Urinary bladder (tissue), 4 donors: ENCODE data around the gene DNM3. TPM values are rescaled to one million over a fixed set of nuclear protein-coding genes. Genes with fewer than 3 reads are reported as not detected.

Source experiments
- DNase-seq: peaks from one replicate; pipeline ENCODE4 v3.0.0-alpha.2; 2015; ENCODE audit errors: extremely low spot score
- H3K27ac ChIP-seq: one replicate; pipeline ENCODE4 v1.5.1; 2013; ENCODE audit warnings: low read depth, mild to moderate bottlenecking, moderate library complexity
- H3K36me3 ChIP-seq: one replicate; pipeline ENCODE4 v1.6.1; 2013; ENCODE audit warnings: mild to moderate bottlenecking, moderate library complexity; ENCODE audit not compliant: insufficient read depth
- H3K4me1 ChIP-seq: one replicate; pipeline ENCODE4 v1.6.1; 2013; ENCODE audit warnings: mild to moderate bottlenecking, moderate library complexity; ENCODE audit not compliant: insufficient read depth
- H3K4me3 ChIP-seq: one replicate; pipeline ENCODE4 v1.5.1; 2013; ENCODE audit warnings: low read depth, low read length
- WGBS: extraction: QIAGEN DNeasy Blood & Tissue Kit; methylation state at CpG from one replicate; pipeline ENCODE4 v1.1.7; 2013; 5-methylcytosine and 5-hydroxymethylcytosine counted together
- polyA plus RNA-seq: library from polyadenylated mRNA; stranded (reverse); fragments of 200-250 nt; gene quantifications from one replicate; pipeline ENCODE4 v1.2.3, GENCODE V29; 2013
- total RNA-seq: library from RNA; depleted of rRNA; stranded (reverse); fragments of >200 nt; gene quantifications from one replicate; pipeline ENCODE4 v1.2.3, GENCODE V29; 2014
- donor health status: healthy with polysubstance abuse.
- donor health status: healthy.

DNM3 gene
- total and polyA plus RNA-seq, 2 donors: 3.2 to 11.7 TPM

DNA sequence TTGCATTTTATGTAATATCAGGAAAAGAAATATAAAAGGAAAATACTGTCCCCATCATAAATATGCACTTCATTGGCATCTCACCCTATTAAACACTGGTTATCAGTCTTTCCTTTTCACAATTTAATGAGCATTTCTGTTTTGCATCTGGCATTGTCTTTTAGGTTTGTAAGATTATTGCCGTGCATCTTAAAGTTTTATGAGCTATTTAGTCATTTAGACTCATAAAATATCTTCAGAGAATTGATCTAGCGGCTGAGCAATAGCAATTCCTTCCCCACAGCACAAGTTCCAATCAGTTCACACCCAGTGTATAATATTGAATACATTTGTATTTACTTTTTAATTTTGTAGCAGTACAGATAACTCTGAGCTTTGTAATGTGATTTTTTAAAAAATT is 466.8 kb downstream of the DNM3 start:
- H3K27ac ChIP-seq: no peak overlapping the region
- H3K4me1 ChIP-seq: no peaks in the 10 kb centered on the region
- DNase-seq: no peak
- H3K36me3 ChIP-seq: no peaks in the 10 kb centered on the region
- WGBS: 33% methylated on average over 2 of the region's 2 CpGs
- no peak overlapping the region for H3K4me3 ChIP-seq

DNA sequence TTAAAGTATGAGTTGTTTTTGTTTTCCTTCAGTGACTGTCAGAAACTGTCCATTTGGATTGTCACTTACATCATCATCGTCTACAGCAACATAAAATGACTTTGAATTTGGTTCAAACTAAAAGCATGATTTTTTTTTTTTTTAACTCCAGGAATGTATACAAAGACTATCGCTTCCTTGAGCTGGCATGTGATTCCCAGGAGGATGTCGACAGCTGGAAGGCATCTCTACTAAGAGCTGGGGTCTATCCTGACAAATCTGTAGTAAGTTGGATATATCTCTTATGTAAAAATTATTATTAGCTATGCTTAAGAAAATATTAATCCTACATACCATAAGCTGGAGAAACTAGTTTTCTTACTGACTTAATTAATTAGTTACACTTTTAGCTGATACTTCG is 467.3 kb downstream of the DNM3 start:
- no peak for DNase-seq
- no peaks in the 10 kb centered on the region for H3K4me1 ChIP-seq
- 43% methylated on average over 4 of the region's 4 CpGs for WGBS
- no peaks in the 10 kb centered on the region for H3K36me3 ChIP-seq
- H3K4me3 ChIP-seq: no peak overlapping the region
- no peak overlapping the region for H3K27ac ChIP-seq

- Histone ChIP-seq H3K4me1 (no peaks in the 10 kb centered on the region), H3K4me3 (no peak overlapping the region), H3K27ac (no peak overlapping the region), H3K36me3 (no peaks in the 10 kb centered on the region)
- 53% methylated on average over 6 of the region's 6 CpGs for WGBS
- DNase-seq: no peak
Measured at GRCh38 chr1:172320733-172321132, 479.4 kb downstream of the DNM3 start.

DNA sequence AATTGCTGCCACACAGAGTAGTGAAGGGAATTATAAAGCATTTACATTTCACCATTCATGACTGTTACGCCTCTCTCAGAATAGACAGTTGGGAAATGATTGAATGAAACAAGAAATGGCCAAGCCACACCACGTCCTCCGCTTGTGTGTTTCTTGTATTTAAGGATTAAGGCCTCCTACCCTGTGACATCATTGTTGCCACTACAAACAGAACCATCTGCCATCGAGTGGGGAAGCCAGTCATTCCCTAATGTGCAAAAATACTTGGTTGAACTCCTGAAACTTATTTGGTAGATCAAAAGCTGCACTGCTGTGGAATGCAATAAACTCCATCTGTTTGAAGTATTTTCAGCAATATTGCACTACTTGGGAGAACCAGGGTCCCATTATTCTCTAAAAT is 480.2 kb downstream of the DNM3 start:
- H3K4me3 ChIP-seq: no peak overlapping the region
- DNase-seq: no peak
- H3K36me3 ChIP-seq: no peaks in the 10 kb centered on the region
- no peaks in the 10 kb centered on the region for H3K4me1 ChIP-seq
- no peak overlapping the region for H3K27ac ChIP-seq
- 44% methylated on average over 4 of the region's 4 CpGs for WGBS

- Histone ChIP-seq H3K27ac (no peak overlapping the region), H3K36me3 (no peaks in the 10 kb centered on the region), H3K4me1 (no peaks in the 10 kb centered on the region), H3K4me3 (no peak overlapping the region)
- DNase-seq: peak; percentile 42
- WGBS: 29% methylated on average over 13 of the region's 13 CpGs
Measured at GRCh38 chr1:172322219-172323061, 481.1 kb downstream of the DNM3 start.

- H3K4me1 ChIP-seq: no peaks in the 10 kb centered on the region
- no peak for DNase-seq
- H3K36me3 ChIP-seq: no peaks in the 10 kb centered on the region
- no peak overlapping the region for H3K4me3 ChIP-seq
- H3K27ac ChIP-seq: no peak overlapping the region
- 56% methylated on average over 1 of the region's 1 CpG for WGBS
Measured at GRCh38 chr1:172323686-172324085, 482.4 kb downstream of the DNM3 start.

- no peak overlapping the region for H3K27ac ChIP-seq
- no peak for DNase-seq
- no peak overlapping the region for H3K4me3 ChIP-seq
- WGBS: 83% methylated on average over 5 of the region's 5 CpGs
- no peaks in the 10 kb centered on the region for H3K36me3 ChIP-seq
- H3K4me1 ChIP-seq: no peaks in the 10 kb centered on the region
Measured at GRCh38 chr1:172324086-172324485, 482.8 kb downstream of the DNM3 start.

DNA sequence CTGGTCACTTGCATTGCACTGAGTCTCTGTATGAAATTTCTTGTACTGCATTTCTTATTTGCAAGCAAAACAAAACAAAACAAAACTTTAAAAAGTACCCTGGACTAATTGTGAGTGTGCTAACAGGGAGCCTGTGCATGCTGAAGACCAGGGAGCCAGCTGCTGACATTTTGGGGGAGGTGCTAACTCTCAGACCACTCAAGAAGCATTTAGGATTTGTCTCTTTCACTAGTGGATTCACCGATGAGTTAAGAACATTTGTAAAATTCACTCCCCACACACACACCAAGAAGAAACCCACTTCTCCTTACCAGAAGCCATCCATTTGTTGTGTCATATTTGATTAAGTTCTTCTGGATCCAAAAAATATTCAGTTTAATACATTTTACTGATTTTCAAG is 483.5 kb downstream of the DNM3 start:
- Histone ChIP-seq H3K4me1 (no peaks in the 10 kb centered on the region), H3K36me3 (no peaks in the 10 kb centered on the region), H3K4me3 (no peak overlapping the region), H3K27ac (no peak overlapping the region)
- 73% methylated on average over 1 of the region's 1 CpG for WGBS
- no peak for DNase-seq

DNA sequence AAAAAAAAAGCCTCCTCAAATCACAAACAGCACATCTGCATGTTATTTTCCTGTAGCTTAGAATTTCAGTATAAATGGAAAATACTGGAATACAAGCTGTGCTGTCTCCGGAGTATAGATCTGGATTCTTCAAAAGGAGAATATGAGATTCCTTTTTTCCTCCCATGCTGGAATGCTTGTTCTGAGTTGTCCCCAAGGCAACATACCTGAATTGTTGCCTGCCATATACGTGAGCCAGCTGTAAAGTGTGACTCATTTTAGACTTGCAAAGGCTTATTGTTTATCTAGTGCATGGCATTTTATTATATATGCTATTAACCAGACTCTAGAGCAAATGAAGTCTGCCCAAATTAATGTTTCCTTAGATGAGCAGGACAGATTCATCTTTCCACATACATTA is 484.2 kb downstream of the DNM3 start:
- WGBS: 43% methylated on average over 2 of the region's 2 CpGs
- no peaks in the 10 kb centered on the region for H3K36me3 ChIP-seq
- DNase-seq: no peak

DNA sequence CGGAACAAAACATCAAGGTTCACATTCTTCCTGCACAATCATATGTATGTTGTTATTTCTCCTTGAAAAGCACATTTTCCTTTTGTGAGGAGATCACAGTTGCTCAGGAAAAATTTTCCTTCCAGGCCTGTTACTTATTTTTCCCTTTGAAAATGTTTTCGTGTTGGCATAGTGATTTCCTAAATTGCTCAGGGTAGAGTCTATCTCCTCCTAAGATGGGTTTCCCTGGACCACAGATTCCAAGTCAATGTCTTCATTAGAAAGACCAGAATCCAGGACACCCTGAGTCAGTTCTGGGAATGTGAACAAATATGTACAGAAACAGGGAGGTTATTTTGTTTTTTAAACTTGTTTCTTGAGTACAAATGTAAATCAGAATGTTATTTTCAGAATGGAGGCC is 484.8 kb downstream of the DNM3 start:
- no peaks in the 10 kb centered on the region for H3K4me1 ChIP-seq
- no peak for DNase-seq
- H3K4me3 ChIP-seq: no peak overlapping the region
- no peak overlapping the region for H3K27ac ChIP-seq
- H3K36me3 ChIP-seq: no peaks in the 10 kb centered on the region
- 95% methylated on average over 2 of the region's 2 CpGs for WGBS

More for the DNA sequence above, 484.2 kb downstream of the DNM3 start:
- Histone ChIP-seq H3K4me1 (no peaks in the 10 kb centered on the region), H3K27ac (no peak overlapping the region), H3K4me3 (no peak overlapping the region)

GRCh38 chr1:172328266-172328665 is 487.0 kb downstream of the DNM3 start:
- WGBS: 95% methylated on average over 4 of the region's 4 CpGs
- no peak overlapping the region for H3K4me3 ChIP-seq
- no peak for DNase-seq
- no peaks in the 10 kb centered on the region for H3K36me3 ChIP-seq
- H3K27ac ChIP-seq: no peak overlapping the region
- no peaks in the 10 kb centered on the region for H3K4me1 ChIP-seq

GRCh38 chr1:172332230-172332629 is 490.9 kb downstream of the DNM3 start:
- Histone ChIP-seq H3K36me3 (no peaks in the 10 kb centered on the region), H3K27ac (no peak overlapping the region), H3K4me1 (no peaks in the 10 kb centered on the region), H3K4me3 (no peak overlapping the region)
- DNase-seq: no peak
- WGBS: 92% methylated on average over 4 of the region's 4 CpGs

DNA sequence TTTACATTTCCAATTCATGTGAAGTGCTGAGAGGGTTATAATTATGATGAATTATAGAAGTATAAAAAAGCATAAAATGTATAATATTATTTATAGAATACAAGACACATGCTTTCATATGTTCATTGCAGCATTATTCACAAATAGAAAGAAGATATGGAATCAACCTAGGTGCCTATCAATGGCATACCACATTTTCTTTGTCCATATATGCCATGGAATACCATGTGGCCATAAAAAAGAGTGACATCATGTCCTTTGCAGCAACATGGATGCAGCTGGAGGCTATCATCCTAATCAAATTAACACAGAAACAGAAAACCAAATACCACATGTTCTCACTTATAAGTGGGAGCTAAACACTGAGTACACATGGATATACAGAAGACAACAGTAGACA is 494.1 kb downstream of the DNM3 start:
- Histone ChIP-seq H3K4me3 (no peak overlapping the region), H3K36me3 (no peaks in the 10 kb centered on the region), H3K27ac (no peak overlapping the region), H3K4me1 (no peaks in the 10 kb centered on the region)
- DNase-seq: no peak

- H3K4me1 ChIP-seq: no peaks in the 10 kb centered on the region
Measured at GRCh38 chr1:172338295-172338735, 497.0 kb downstream of the DNM3 start.

More at GRCh38 chr1:172338295-172338735, 497.0 kb downstream of the DNM3 start:
- no peak overlapping the region for H3K27ac ChIP-seq
- DNase-seq: no peak
- H3K4me3 ChIP-seq: no peak overlapping the region
- no peaks in the 10 kb centered on the region for H3K36me3 ChIP-seq
- 77% methylated on average over 4 of the region's 4 CpGs for WGBS
